VCaP (cell line): ENCODE data around the gene YIPF6.

Experiments
- H3K27ac ChIP-seq: fragments of 450-650 bp; 2 replicates; pipeline ENCODE4 v1.5.1; 2017
- CTCF ChIP-seq: fragments of 450-650 bp; conservative IDR thresholded peaks from 2 replicates; pipeline ENCODE4 v1.5.1; 2017; ENCODE audit warnings: mild to moderate bottlenecking, moderate library complexity

The YIPF6 gene

GRCh38 chrX:68579810-68580209 is 81.0 kb downstream of the YIPF6 start:
- H3K27ac ChIP-seq: no peak overlapping the region
- TF ChIP-seq CTCF: no peak

GRCh38 chrX:68584221-68584620 is 85.4 kb downstream of the YIPF6 start:
- no peak for TF ChIP-seq CTCF
- no peak overlapping the region for H3K27ac ChIP-seq
